ENCODE data around the gene GTF3A. TPM values are rescaled to one million over a fixed set of nuclear protein-coding genes. Genes with fewer than 3 reads are reported as not detected.

The GTF3A gene
- total RNA-seq, 1 donor from 2014 or later: 113 TPM

DNA sequence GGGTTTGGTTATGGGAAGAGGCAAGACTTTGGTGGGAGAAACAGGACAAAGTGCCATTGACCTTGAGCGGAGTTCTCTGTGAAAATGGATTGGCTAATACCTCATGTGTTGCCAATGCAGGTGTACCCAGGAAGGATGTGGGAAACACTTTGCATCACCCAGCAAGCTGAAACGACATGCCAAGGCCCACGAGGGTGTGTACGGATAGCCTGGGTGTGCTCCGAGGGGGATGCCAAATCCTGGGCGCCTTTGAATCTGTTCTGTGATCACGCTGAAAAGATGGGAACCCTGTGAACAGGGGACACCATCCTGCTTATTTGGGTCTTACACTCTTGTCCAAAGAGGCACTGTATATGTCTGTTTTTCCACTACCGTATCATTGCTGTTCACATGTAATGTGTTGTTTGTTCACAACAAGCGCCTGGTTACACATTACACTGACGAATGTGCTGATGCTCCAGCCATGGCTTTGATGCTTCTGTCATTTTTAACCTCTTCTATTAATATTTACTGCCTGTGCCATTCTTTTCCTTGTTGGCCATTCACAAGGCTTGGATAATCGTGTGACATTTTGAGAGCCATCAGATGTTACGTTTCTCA, 8.3 kb downstream of the GTF3A start:
- H3K9me3 Mint-ChIP-seq: no peaks in the 10 kb centered on the region
- H3K36me3 Mint-ChIP-seq (ENCODE audit: low read depth): peaks cover 15% of the 10 kb centered on the region
- DNase-seq (ENCODE audit: low read depth, low spot score): no peak
- no peaks in the 10 kb centered on the region for H3K27me3 Mint-ChIP-seq (ENCODE audit: low read depth)
- H3K4me3 Mint-ChIP-seq: no peak overlapping the region
- no peaks in the 10 kb centered on the region for H3K4me1 Mint-ChIP-seq
- no peak for TF ChIP-seq CTCF (conservative IDR thresholded peaks at IDR 0.05)
- no peak overlapping the region for H3K27ac Mint-ChIP-seq (ENCODE audit: unreplicated experiment)

DNA sequence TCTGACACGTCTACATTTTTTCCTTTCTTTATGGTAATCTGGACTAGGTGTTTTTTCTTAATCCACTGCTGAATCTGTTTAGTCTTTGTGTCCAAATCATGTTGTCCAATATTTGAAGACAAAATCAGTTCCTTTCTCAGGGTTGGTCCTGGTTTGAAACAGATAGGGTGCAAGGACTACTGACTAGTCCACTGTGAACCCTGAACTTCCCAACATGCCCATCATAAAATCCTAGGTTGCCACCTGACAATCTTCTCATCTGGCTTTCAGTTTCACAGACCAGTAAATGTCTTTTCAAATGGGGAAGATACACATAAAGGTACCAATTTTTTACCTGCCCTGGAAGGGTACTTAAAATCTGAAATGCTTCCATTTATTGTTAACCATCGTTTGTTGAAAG, 12.7 kb downstream of the GTF3A start:
- no peak for DNase-seq (ENCODE audit: low read depth, low spot score)
- no peaks in the 10 kb centered on the region for H3K27me3 Mint-ChIP-seq (ENCODE audit: low read depth)
- H3K36me3 Mint-ChIP-seq (ENCODE audit: low read depth): peaks cover 10% of the 10 kb centered on the region
- no peak overlapping the region for H3K27ac Mint-ChIP-seq (ENCODE audit: unreplicated experiment)
- H3K4me3 Mint-ChIP-seq: no peak overlapping the region
- no peaks in the 10 kb centered on the region for H3K4me1 Mint-ChIP-seq
- no peaks in the 10 kb centered on the region for H3K9me3 Mint-ChIP-seq
- TF ChIP-seq CTCF (conservative IDR thresholded peaks at IDR 0.05): no peak

DNA sequence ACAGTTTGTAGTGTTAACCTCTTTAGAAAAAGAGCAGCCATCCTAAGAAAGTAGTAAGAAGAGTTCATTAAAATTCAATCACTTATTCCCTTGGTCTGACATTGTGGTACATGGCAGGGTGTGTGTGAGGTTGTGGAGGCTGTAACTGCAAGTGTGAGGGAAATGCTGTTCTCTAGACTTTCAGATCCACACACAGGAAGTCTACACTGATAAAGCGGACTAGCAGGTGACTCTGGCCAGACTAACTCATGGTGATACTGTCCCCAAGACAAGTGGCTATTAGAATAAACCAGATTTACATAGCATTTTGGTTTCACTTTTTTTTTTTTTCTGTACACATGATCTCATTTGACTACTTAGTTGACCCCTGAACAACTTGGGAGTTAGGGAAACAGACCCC, 16.0 kb downstream of the GTF3A start:
- H3K27ac Mint-ChIP-seq (ENCODE audit: unreplicated experiment): no peak overlapping the region
- no peak for DNase-seq (ENCODE audit: low read depth, low spot score)

GRCh38 chr13:27442071-27442647, 17.7 kb downstream of the GTF3A start:
- peaks cover 6% of the 10 kb centered on the region for H3K36me3 Mint-ChIP-seq (ENCODE audit: low read depth)
- TF ChIP-seq CTCF (conservative IDR thresholded peaks at IDR 0.05): no peak
- peaks cover 1% of the 10 kb centered on the region for H3K4me1 Mint-ChIP-seq
- H3K4me3 Mint-ChIP-seq: no peak overlapping the region
- no peaks in the 10 kb centered on the region for H3K27me3 Mint-ChIP-seq (ENCODE audit: low read depth)
- peak overlapping the region; percentile 24 for H3K27ac Mint-ChIP-seq (ENCODE audit: unreplicated experiment)
- H3K9me3 Mint-ChIP-seq: no peaks in the 10 kb centered on the region
- DNase-seq (ENCODE audit: low read depth, low spot score): no peak

More for the DNA sequence above, 16.0 kb downstream of the GTF3A start:
- H3K4me1 Mint-ChIP-seq: no peaks in the 10 kb centered on the region
- H3K27me3 Mint-ChIP-seq (ENCODE audit: low read depth): no peaks in the 10 kb centered on the region
- H3K4me3 Mint-ChIP-seq: no peak overlapping the region
- H3K9me3 Mint-ChIP-seq: no peaks in the 10 kb centered on the region
- H3K36me3 Mint-ChIP-seq (ENCODE audit: low read depth): peaks cover 10% of the 10 kb centered on the region
- TF ChIP-seq CTCF (conservative IDR thresholded peaks at IDR 0.05): no peak

DNA sequence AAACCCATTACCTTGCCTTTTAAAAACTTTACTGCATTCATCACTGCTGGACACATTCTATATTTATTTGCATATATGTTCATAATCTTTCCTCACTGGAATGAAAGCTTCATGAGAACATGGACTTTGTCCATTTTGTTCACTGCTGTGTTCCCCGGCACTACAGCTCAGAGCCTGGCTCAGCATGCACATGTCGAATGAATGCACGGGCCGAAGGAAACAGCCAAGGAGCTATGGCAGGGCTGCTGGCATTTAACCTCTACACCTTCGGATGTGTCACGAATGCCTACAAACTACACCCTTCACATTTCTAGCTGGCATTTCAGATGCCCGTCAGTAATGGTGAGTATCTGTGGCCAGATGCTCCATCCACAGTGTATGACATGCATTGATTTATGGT, 18.4 kb downstream of the GTF3A start:
- Mint-ChIP-seq H3K36me3 (ENCODE audit: low read depth) (peaks cover 6% of the 10 kb centered on the region), H3K4me3 (no peak overlapping the region), H3K27ac (ENCODE audit: unreplicated experiment) (peak overlapping the region; percentile 24), H3K9me3 (no peaks in the 10 kb centered on the region), H3K27me3 (ENCODE audit: low read depth) (no peaks in the 10 kb centered on the region), H3K4me1 (peaks cover 5% of the 10 kb centered on the region)
- no peak for DNase-seq (ENCODE audit: low read depth, low spot score)
- TF ChIP-seq CTCF (conservative IDR thresholded peaks at IDR 0.05): no peak

All from neural crest cell (in vitro differentiated cells).